Ishikawa (cell line): ENCODE data around the gene GPATCH1.
A peak's percentile ranks its signal among the peaks of the same experiment; 100 is the strongest.

ENCODE experiments used
- CEBPB ChIP-seq: IDR thresholded peaks from 2 replicates; pipeline ENCODE4 v1.6.1; 2012
- CREB1 ChIP-seq: IDR thresholded peaks from 2 replicates; pipeline ENCODE4 v1.6.1; 2012; ENCODE audit warnings: low read depth
- EGR1 ChIP-seq: IDR thresholded peaks from 2 replicates; pipeline ENCODE4 v1.6.1; 2012
- EP300 ChIP-seq: IDR thresholded peaks from 2 replicates; pipeline ENCODE4 v1.6.1; 2012; ENCODE audit warnings: borderline replicate concordance
- FOXM1 ChIP-seq: IDR thresholded peaks from 2 replicates; pipeline ENCODE4 v1.6.1; 2012; ENCODE audit warnings: low read depth, borderline replicate concordance
- MAX ChIP-seq: IDR thresholded peaks from 2 replicates; pipeline ENCODE4 v1.6.1; 2012
- NFIC ChIP-seq: IDR thresholded peaks from 2 replicates; pipeline ENCODE4 v1.6.1; 2012
- RAD21 ChIP-seq: IDR thresholded peaks from 2 replicates; pipeline ENCODE4 v1.6.1; 2012; ENCODE audit warnings: low read depth
- REST ChIP-seq: IDR thresholded peaks from 2 replicates; pipeline ENCODE4 v1.6.1; 2012; ENCODE audit warnings: low read depth, mild to moderate bottlenecking
- TAF1 ChIP-seq: IDR thresholded peaks from 2 replicates; pipeline ENCODE4 v1.6.1; 2012; ENCODE audit warnings: low read depth, mild to moderate bottlenecking
- TCF12 ChIP-seq: IDR thresholded peaks from 2 replicates; pipeline ENCODE4 v1.6.1; 2012; ENCODE audit warnings: low read depth
- TEAD4 ChIP-seq: IDR thresholded peaks from 2 replicates; pipeline ENCODE4 v1.6.1; 2012
- USF1 ChIP-seq: IDR thresholded peaks from 2 replicates; pipeline ENCODE4 v1.6.1; 2012
- YY1 ChIP-seq: IDR thresholded peaks from 2 replicates; pipeline ENCODE4 v1.6.1; 2012; ENCODE audit warnings: low read depth
- ZBTB7A ChIP-seq: IDR thresholded peaks from 2 replicates; pipeline ENCODE4 v1.6.1; 2012; ENCODE audit warnings: low read depth

Gene GPATCH1

GRCh38 chr19:33098055-33098534 is 17.1 kb downstream of the GPATCH1 start:
- peak; percentile 72 for TF ChIP-seq NFIC
- TF ChIP-seq USF1, result no peak
- TF ChIP-seq ZBTB7A, result no peak
- TF ChIP-seq CEBPB, result no peak

GRCh38 chr19:33100894-33101644 is 20.1 kb downstream of the GPATCH1 start:
- TF ChIP-seq TEAD4, result no peak
- TF ChIP-seq ZBTB7A, result no peak
- no peak for TF ChIP-seq FOXM1
- TF ChIP-seq YY1, result no peak
- TF ChIP-seq USF1, result no peak
- TF ChIP-seq EGR1, result no peak
- no peak for TF ChIP-seq CEBPB
- no peak for TF ChIP-seq REST

- no peak for TF ChIP-seq USF1
- TF ChIP-seq YY1, result no peak
- TF ChIP-seq NFIC, result no peak
- no peak for TF ChIP-seq EP300
- no peak for TF ChIP-seq CREB1
- no peak for TF ChIP-seq EGR1
- no peak for TF ChIP-seq ZBTB7A
- TF ChIP-seq REST, result no peak
- TF ChIP-seq CEBPB, result no peak
- no peak for TF ChIP-seq TEAD4
- no peak for TF ChIP-seq TCF12
- TF ChIP-seq RAD21, result no peak
- no peak for TF ChIP-seq TAF1
- no peak for TF ChIP-seq MAX
- TF ChIP-seq FOXM1, result no peak
These were observed 21.9 kb downstream of the GPATCH1 start for GRCh38 chr19:33102893-33103292.

GRCh38 chr19:33108161-33108560 is 27.2 kb downstream of the GPATCH1 start:
- TF ChIP-seq EP300, result no peak
- no peak for TF ChIP-seq EGR1
- TF ChIP-seq TCF12, result no peak
- TF ChIP-seq FOXM1, result no peak
- TF ChIP-seq REST, result no peak
- TF ChIP-seq YY1, result no peak
- TF ChIP-seq CREB1, result no peak
- no peak for TF ChIP-seq RAD21
- no peak for TF ChIP-seq MAX
